ENCODE results near the gene CFAP53.

DNA sequence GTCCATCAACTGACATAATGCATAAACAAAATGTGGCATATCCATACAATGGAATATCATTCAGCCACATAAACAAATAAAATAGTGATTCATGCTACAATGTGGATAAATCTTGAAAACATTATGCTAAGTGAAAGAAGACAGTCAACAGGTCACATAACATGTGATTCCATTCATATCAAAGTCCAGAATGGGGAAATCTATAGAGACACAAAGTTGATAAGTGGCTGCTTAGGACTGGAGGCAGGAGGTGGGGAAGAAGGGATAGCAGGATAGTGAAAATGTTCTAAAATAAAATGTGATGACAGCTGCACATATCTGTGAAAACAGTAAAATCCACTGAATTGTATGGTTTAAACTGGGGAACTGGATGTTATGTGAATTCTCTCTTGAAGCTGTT, 18.7 kb downstream of the CFAP53 start:
- TF ChIP-seq, protein P1, sequence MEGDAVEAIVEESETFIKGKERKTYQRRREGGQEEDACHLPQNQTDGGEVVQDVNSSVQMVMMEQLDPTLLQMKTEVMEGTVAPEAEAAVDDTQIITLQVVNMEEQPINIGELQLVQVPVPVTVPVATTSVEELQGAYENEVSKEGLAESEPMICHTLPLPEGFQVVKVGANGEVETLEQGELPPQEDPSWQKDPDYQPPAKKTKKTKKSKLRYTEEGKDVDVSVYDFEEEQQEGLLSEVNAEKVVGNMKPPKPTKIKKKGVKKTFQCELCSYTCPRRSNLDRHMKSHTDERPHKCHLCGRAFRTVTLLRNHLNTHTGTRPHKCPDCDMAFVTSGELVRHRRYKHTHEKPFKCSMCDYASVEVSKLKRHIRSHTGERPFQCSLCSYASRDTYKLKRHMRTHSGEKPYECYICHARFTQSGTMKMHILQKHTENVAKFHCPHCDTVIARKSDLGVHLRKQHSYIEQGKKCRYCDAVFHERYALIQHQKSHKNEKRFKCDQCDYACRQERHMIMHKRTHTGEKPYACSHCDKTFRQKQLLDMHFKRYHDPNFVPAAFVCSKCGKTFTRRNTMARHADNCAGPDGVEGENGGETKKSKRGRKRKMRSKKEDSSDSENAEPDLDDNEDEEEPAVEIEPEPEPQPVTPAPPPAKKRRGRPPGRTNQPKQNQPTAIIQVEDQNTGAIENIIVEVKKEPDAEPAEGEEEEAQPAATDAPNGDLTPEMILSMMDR (IDR thresholded peaks at IDR 0.05; ENCODE audit: low read depth, low read length): no peak
- TF ChIP-seq EZH2phosphoT487 (IDR thresholded peaks at IDR 0.05; ENCODE audit: low read depth): no peak

All from OCI-LY3 (cell line).